Subcutaneous adipose tissue (tissue), 4 donors: ENCODE measurements around the gene PLAC9. TPM values are rescaled to one million over a fixed set of nuclear protein-coding genes. Genes with fewer than 3 reads are reported as not detected.

Source experiments
- total RNA-seq, 4 donors: library from RNA; depleted of rRNA; stranded (reverse); fragments of >200 nt; gene quantifications; one replicate each; pipeline ENCODE4 v1.1.0, GENCODE V29; 2016
- TF ChIP-seq, protein P1 (sequence below): fragments of 450-650 bp; IDR thresholded peaks from one replicate; pipeline ENCODE4 v1.5.1; 2016; ENCODE audit warnings: low read depth, mild to moderate bottlenecking, control low read depth, antibody characterized with exemption, moderate library complexity

The PLAC9 gene
- total RNA-seq, 4 donors from 2014 or later, result 27.0 to 62.8 (median 49.9) TPM

DNA sequence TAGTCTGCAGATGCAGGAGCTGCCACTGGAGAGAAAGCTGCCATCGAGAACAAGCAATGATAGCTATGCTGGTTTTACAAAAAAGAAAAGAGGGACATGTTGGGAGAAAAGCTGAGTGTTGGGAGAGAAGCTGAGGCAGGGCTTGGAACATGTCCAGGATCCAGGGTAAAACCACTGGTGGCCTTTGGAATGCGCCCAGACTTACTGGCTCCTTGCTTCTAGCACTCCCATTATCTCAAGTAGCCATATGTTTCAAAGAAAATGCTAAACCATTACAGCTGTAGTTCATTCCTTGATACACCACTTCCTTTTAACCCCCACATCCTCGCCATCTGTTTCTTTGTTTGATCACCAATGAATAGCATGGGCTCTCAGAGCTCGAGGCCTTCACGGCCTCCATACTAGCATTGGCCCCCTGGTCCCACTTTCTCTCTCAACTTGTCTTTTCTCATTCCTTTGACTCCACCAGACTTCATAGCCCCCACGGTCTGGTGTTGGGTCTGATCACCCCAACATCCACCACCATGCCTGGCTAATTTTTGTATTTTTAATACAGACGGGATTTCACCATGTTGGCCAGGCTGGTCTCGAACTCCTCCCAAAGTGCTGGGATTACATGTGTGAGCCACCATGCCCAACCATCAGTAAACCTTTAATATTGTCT lies 23.8 kb upstream of the PLAC9 start:
- TF ChIP-seq, protein P1, sequence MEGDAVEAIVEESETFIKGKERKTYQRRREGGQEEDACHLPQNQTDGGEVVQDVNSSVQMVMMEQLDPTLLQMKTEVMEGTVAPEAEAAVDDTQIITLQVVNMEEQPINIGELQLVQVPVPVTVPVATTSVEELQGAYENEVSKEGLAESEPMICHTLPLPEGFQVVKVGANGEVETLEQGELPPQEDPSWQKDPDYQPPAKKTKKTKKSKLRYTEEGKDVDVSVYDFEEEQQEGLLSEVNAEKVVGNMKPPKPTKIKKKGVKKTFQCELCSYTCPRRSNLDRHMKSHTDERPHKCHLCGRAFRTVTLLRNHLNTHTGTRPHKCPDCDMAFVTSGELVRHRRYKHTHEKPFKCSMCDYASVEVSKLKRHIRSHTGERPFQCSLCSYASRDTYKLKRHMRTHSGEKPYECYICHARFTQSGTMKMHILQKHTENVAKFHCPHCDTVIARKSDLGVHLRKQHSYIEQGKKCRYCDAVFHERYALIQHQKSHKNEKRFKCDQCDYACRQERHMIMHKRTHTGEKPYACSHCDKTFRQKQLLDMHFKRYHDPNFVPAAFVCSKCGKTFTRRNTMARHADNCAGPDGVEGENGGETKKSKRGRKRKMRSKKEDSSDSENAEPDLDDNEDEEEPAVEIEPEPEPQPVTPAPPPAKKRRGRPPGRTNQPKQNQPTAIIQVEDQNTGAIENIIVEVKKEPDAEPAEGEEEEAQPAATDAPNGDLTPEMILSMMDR, result no peak

GRCh38 chr10:80110986-80111385 lies 21.5 kb upstream of the PLAC9 start:
- TF ChIP-seq, protein P1, result no peak

- TF ChIP-seq, protein P1, result no peak
These were observed 13.9 kb upstream of the PLAC9 start for GRCh38 chr10:80118669-80119068.

- TF ChIP-seq, protein P1, result no peak
These were observed 10.3 kb upstream of the PLAC9 start for GRCh38 chr10:80122110-80122710.

DNA sequence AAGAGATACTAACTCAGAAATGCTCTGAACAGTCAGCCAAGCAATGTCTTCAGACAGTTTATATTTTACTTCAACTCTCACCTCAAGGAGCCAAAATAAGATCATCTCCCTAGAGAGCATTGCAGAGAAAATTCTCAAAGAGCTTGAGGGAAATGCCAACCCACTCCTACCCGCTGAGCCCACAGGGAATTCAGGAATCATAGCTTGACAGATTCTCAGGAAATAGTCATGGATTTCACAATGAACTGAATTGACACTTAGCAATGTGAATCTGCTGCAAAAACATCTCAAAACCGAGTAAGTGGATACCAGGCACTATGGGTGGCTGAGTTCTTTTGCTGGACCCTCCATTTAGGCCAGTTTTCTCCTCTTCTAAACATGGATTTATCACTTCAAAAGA lies 9.8 kb upstream of the PLAC9 start:
- TF ChIP-seq, protein P1, result no peak

DNA sequence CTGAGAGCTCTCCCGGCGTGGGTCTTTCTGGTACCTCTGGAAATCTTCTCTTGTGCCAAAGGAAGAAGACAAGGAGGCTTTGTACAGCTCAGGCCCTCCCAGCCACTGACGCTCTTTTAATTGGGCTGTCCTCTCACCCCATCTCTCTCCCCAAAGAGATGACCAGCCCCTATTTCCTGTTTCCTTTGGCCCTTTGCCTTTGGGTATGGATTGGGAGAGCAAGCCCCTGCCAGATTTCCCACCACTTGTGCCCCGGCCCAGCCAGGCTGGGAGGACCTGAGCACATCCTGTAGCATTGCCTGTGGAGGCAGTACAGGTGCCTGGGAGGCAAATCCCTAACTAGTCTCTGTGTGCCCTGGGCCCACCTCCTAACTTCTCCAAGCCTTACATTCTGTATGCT lies 5.7 kb upstream of the PLAC9 start:
- TF ChIP-seq, protein P1, result no peak

- TF ChIP-seq, protein P1, result no peak
These were observed 1.0 kb upstream of the PLAC9 start for GRCh38 chr10:80131499-80131901.
